Measurements from ENCODE around the gene ZBTB20.

GRCh38 chr3:114455432-114455831 lies 691.7 kb downstream of the ZBTB20 start:
- TF ChIP-seq CTCF (IDR thresholded peaks at IDR 0.05) (no peak), POLR2A (IDR thresholded peaks at IDR 0.05) (no peak)
